SK-N-SH (cell line): Measurements from ENCODE around the gene ZMIZ1. TPM values are rescaled to one million over a fixed set of nuclear protein-coding genes. Genes with fewer than 3 reads are reported as not detected.

Source experiments
- CTCF ChIA-PET: fragments of 300-600, 350-600 bp; formaldehyde crosslinking; extraction: SDS; loops from one replicate; lab custom pipeline; 2021; lab: Yijun Ruan, JAX
- POLR2A ChIA-PET: fragments of 350-600 bp; sonication (Branson Sonifier 250); formaldehyde crosslinking; extraction: SDS; loops from one replicate; lab custom pipeline; 2020; ENCODE audit warnings: antibody characterized with exemption, inconsistent platforms; lab: Yijun Ruan, JAX
- DNase-seq: peaks from one replicate; pipeline ENCODE4 v3.0.0; 2012
- H2AFZ ChIP-seq: fragments of 200-600 bp; sonication (generic); 2 replicates; pipeline ENCODE4 v1.8.1; 2016; ENCODE audit warnings: antibody characterized with exemption, mild to moderate bottlenecking, low read depth
- H3F3A ChIP-seq: fragments of 200-600 bp; sonication (generic); replicated peaks from 2 replicates; pipeline ENCODE3; 2016; ENCODE audit warnings: antibody characterized with exemption, mild to moderate bottlenecking; ENCODE audit not compliant: insufficient read depth
- H3K27ac ChIP-seq, 2 experiments: fragments of 200-500 bp in 1 of 2; fragments of 200-600 bp in 1 of 2; sonication (Bioruptor generic) in 1 of 2; sonication (generic), shearing (Covaris generic) in 1 of 2; 2 replicates each; pipeline versions ENCODE4 v1.5.1 to v1.6.1; 2014 to 2016; ENCODE audit warnings: low read depth in 2 of 2, inconsistent platforms in 1 of 2, low read length in 1 of 2, mild to moderate bottlenecking in 1 of 2, mixed read lengths in 1 of 2
- H3K27me3 ChIP-seq: fragments of 200-600 bp; sonication (generic), shearing (Covaris generic); 2 replicates; pipeline ENCODE4 v1.6.1; 2016; ENCODE audit warnings: mixed run types; ENCODE audit not compliant: insufficient read depth
- H3K36me3 ChIP-seq, 2 experiments: fragments of 200-500 bp in 1 of 2; fragments of 200-600 bp in 1 of 2; sonication (Bioruptor generic) in 1 of 2; sonication (generic) in 1 of 2; replicated peaks in 1 of 2; 2 replicates each; pipeline versions ENCODE3 to v1.5.1; 2014 to 2016; ENCODE audit warnings: low read length in 1 of 2, mild to moderate bottlenecking in 1 of 2; ENCODE audit not compliant: insufficient read depth in 2 of 2, control insufficient read depth in 1 of 2
- H3K4me1 ChIP-seq, 2 experiments: fragments of 200-500 bp in 1 of 2; fragments of 200-600 bp in 1 of 2; sonication (Bioruptor generic) in 1 of 2; sonication (generic), shearing (Covaris generic) in 1 of 2; 2 replicates each; pipeline versions ENCODE4 v1.5.1 to v1.6.1; 2014 to 2016; ENCODE audit warnings: low read depth in 1 of 2, low read length in 1 of 2, mixed run types in 1 of 2; ENCODE audit not compliant: insufficient read depth in 2 of 2, control insufficient read depth in 1 of 2
- H3K4me2 ChIP-seq: fragments of 200-600 bp; sonication (generic), shearing (Covaris generic); 2 replicates; pipeline ENCODE4 v1.6.1; 2017; ENCODE audit warnings: mixed run types
- H3K4me3 ChIP-seq, 2 experiments: fragments of 200-500 bp in 1 of 2; fragments of 200-600 bp in 1 of 2; sonication (Bioruptor generic) in 1 of 2; sonication (generic), shearing (Covaris generic) in 1 of 2; 2 replicates each; pipeline versions ENCODE4 v1.5.1 to v1.8.1; 2014 to 2016; ENCODE audit warnings: low read depth in 2 of 2, inconsistent platforms in 1 of 2, low read length in 1 of 2, mild to moderate bottlenecking in 1 of 2, mixed read lengths in 1 of 2, moderate library complexity in 1 of 2
- H3K79me2 ChIP-seq: fragments of 200-600 bp; sonication (generic); 2 replicates; pipeline ENCODE4 v1.8.1; 2017; ENCODE audit warnings: mild to moderate bottlenecking; ENCODE audit not compliant: insufficient read depth
- H3K9ac ChIP-seq: fragments of 200-600 bp; sonication (generic); 2 replicates; pipeline ENCODE4 v1.6.1; 2017; ENCODE audit warnings: mixed run types
- H3K9me2 ChIP-seq: fragments of 200-600 bp; sonication (generic); 2 replicates; pipeline ENCODE4 v1.6.1; 2017; ENCODE audit warnings: mixed run types
- H3K9me3 ChIP-seq: fragments of 200-600 bp; sonication (generic); 2 replicates; pipeline ENCODE4 v1.6.1; 2017; ENCODE audit warnings: mixed run types, mild to moderate bottlenecking, moderate library complexity
- H4K20me1 ChIP-seq: fragments of 200-600 bp; sonication (generic); 2 replicates; pipeline ENCODE4 v1.6.1; 2017; ENCODE audit warnings: mild to moderate bottlenecking, mixed run types; ENCODE audit not compliant: insufficient read depth
- CHD2 ChIP-seq: fragments of 150-350 bp; IDR thresholded peaks from 2 replicates; pipeline ENCODE4 v1.6.1; 2018; ENCODE audit warnings: low read length; ENCODE audit not compliant: partially characterized antibody
- ELF1 ChIP-seq: IDR thresholded peaks from 2 replicates; pipeline ENCODE4 v1.4.0; 2012
- JUND ChIP-seq: IDR thresholded peaks from 2 replicates; pipeline ENCODE4 v1.4.0; 2012
- MEF2A ChIP-seq: IDR thresholded peaks from 2 replicates; pipeline ENCODE4 v1.4.0; 2012; ENCODE audit warnings: low read depth, borderline replicate concordance
- MXI1 ChIP-seq: IDR thresholded peaks from 2 replicates; pipeline ENCODE4 v1.6.1; 2012; ENCODE audit warnings: mild to moderate bottlenecking, low read depth, low read length, improper control_type of control experiment
- NRF1 ChIP-seq: IDR thresholded peaks from 2 replicates; pipeline ENCODE4 v1.6.1; 2012; ENCODE audit warnings: low read depth, mild to moderate bottlenecking, low read length
- POLR2AphosphoS5 ChIP-seq: IDR thresholded peaks from 2 replicates; pipeline ENCODE4 v1.6.1; 2012; ENCODE audit warnings: low read depth, low read length
- RAD21 ChIP-seq: IDR thresholded peaks from 2 replicates; pipeline ENCODE4 v1.6.1; 2012; ENCODE audit warnings: mild to moderate bottlenecking, low read length
- RCOR1 ChIP-seq: fragments of 150-350 bp; IDR thresholded peaks from 2 replicates; pipeline ENCODE4 v1.6.1; 2017; ENCODE audit warnings: antibody characterized with exemption, low read length
- RFX5 ChIP-seq: IDR thresholded peaks from 2 replicates; pipeline ENCODE4 v1.6.1; 2012; ENCODE audit warnings: mild to moderate bottlenecking, improper control_type of control experiment, low read length
- RXRA ChIP-seq: IDR thresholded peaks from 2 replicates; pipeline ENCODE4 v1.4.0; 2012; ENCODE audit warnings: low read depth, mild to moderate bottlenecking, borderline replicate concordance
- SIN3A ChIP-seq: IDR thresholded peaks from 2 replicates; pipeline ENCODE4 v1.6.1; 2012; ENCODE audit warnings: low read depth, mild to moderate bottlenecking, low read length, moderate library complexity, borderline replicate concordance
- TEAD4 ChIP-seq: IDR thresholded peaks from 2 replicates; pipeline ENCODE4 v1.4.0; 2012; ENCODE audit warnings: mild to moderate bottlenecking, borderline replicate concordance; ENCODE audit not compliant: insufficient read depth
- YY1 ChIP-seq: IDR thresholded peaks from 2 replicates; pipeline ENCODE4 v1.4.0; 2012; ENCODE audit warnings: low read depth, mild to moderate bottlenecking
- WGBS: methylation state at CpG from one replicate; pipeline ENCODE4 v1.1.6; 2017; ENCODE audit warnings: low lambda C conversion rate; 5-methylcytosine and 5-hydroxymethylcytosine counted together
- polyA plus RNA-seq, 3 experiments: library from polyadenylated mRNA; depleted of rRNA; stranded (reverse); fragments of >200 nt; gene quantifications; 2 replicates each; pipeline ENCODE4 v1.2.3, GENCODE V29; 2012
- TF ChIP-seq, protein P1 (sequence below): IDR thresholded peaks from 2 replicates; pipeline ENCODE4 v1.4.0; 2012; ENCODE audit warnings: low read depth, borderline replicate concordance
- TF ChIP-seq, protein P2 (sequence below): fragments of 200-600 bp; sonication (generic); IDR thresholded peaks from 2 replicates; pipeline ENCODE4 v1.6.1; 2017; ENCODE audit warnings: antibody characterized with exemption, mild to moderate bottlenecking, moderate library complexity
- TF ChIP-seq, protein P3 (sequence below): IDR thresholded peaks from 2 replicates; pipeline ENCODE4; 2012
- TF ChIP-seq, protein P4 (sequence below): IDR thresholded peaks from 2 replicates; pipeline ENCODE4 v1.6.1; 2012; ENCODE audit warnings: mild to moderate bottlenecking, low read depth, low read length, moderate library complexity

ZMIZ1 gene
- polyA plus RNA-seq, 1 of the 3 experiments (the other 2 are of a cell fraction), result 23.5 TPM

GRCh38 chr10:79287973-79288723 is 219.4 kb downstream of the ZMIZ1 start:
- H2AFZ ChIP-seq, result no peak overlapping the region
- H3K36me3 ChIP-seq, result peaks cover 31 to 52% of the 10 kb centered on the region in 2 experiments
- no peak for DNase-seq
- H3F3A ChIP-seq, result peaks cover under 1% of the 10 kb centered on the region
- H3K9me2 ChIP-seq, result no peaks in the 10 kb centered on the region
- no peak overlapping the region for H3K4me2 ChIP-seq
- H3K4me3 ChIP-seq, result no peak overlapping the region
- peaks cover 50% of the 10 kb centered on the region for H4K20me1 ChIP-seq
- peaks cover 6 to 46% of the 10 kb centered on the region in 2 experiments for H3K4me1 ChIP-seq
- no peaks in the 10 kb centered on the region for H3K9me3 ChIP-seq
- CTCF ChIA-PET, result interaction anchor here (0.7 to 1.6 kb wide), 5 partner anchors 8 to 985 kb away, joined by 3 to 5 read pairs (median 3); no protein-coding TSS in a partner anchor
- WGBS, result 84% methylated on average over 10 of the region's 15 CpGs
- TF ChIP-seq, protein P1, sequence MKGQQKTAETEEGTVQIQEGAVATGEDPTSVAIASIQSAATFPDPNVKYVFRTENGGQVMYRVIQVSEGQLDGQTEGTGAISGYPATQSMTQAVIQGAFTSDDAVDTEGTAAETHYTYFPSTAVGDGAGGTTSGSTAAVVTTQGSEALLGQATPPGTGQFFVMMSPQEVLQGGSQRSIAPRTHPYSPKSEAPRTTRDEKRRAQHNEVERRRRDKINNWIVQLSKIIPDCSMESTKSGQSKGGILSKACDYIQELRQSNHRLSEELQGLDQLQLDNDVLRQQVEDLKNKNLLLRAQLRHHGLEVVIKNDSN, result no peak
- TF ChIP-seq RXRA (no peak), YY1 (no peak), ELF1 (no peak), MXI1 (no peak), NRF1 (no peak), RCOR1 (no peak), RFX5 (no peak)
- TF ChIP-seq, protein P2, sequence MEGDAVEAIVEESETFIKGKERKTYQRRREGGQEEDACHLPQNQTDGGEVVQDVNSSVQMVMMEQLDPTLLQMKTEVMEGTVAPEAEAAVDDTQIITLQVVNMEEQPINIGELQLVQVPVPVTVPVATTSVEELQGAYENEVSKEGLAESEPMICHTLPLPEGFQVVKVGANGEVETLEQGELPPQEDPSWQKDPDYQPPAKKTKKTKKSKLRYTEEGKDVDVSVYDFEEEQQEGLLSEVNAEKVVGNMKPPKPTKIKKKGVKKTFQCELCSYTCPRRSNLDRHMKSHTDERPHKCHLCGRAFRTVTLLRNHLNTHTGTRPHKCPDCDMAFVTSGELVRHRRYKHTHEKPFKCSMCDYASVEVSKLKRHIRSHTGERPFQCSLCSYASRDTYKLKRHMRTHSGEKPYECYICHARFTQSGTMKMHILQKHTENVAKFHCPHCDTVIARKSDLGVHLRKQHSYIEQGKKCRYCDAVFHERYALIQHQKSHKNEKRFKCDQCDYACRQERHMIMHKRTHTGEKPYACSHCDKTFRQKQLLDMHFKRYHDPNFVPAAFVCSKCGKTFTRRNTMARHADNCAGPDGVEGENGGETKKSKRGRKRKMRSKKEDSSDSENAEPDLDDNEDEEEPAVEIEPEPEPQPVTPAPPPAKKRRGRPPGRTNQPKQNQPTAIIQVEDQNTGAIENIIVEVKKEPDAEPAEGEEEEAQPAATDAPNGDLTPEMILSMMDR, result no peak
- TF ChIP-seq, protein P3, sequence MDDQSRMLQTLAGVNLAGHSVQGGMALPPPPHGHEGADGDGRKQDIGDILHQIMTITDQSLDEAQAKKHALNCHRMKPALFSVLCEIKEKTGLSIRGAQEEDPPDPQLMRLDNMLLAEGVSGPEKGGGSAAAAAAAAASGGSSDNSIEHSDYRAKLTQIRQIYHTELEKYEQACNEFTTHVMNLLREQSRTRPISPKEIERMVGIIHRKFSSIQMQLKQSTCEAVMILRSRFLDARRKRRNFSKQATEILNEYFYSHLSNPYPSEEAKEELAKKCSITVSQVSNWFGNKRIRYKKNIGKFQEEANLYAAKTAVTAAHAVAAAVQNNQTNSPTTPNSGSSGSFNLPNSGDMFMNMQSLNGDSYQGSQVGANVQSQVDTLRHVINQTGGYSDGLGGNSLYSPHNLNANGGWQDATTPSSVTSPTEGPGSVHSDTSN, result no peak
- H3K27ac ChIP-seq, result peak overlapping the region in 1 of 2 experiments; percentile 86; a peak in 1 of 4 replicates
- no peak overlapping the region for H3K9ac ChIP-seq
- H3K79me2 ChIP-seq, result peaks cover 35% of the 10 kb centered on the region; the same call in 1 of the 2 replicates
- POLR2A ChIA-PET, result interaction anchor here (2.4 kb wide), 1 partner anchor 67 kb away, joined by 5 read pairs; no protein-coding TSS in a partner anchor
- no peaks in the 10 kb centered on the region for H3K27me3 ChIP-seq

GRCh38 chr10:79289801-79290200 is 221.0 kb downstream of the ZMIZ1 start:
- no peaks in the 10 kb centered on the region for H3K27me3 ChIP-seq
- H3K4me1 ChIP-seq, result peaks cover 12 to 39% of the 10 kb centered on the region in 2 experiments; a peak in 3 of 4 replicates
- no peak overlapping the region for H3K4me3 ChIP-seq
- H3F3A ChIP-seq, result peaks cover 11% of the 10 kb centered on the region
- peaks cover 27% of the 10 kb centered on the region; the same call in 1 of the 2 replicates for H3K79me2 ChIP-seq
- no peak for DNase-seq
- H4K20me1 ChIP-seq, result peaks cover 46% of the 10 kb centered on the region
- ChIA-PET POLR2A (interaction anchor here (2.0 kb wide), 1 partner anchor 10 kb away, joined by 6 read pairs; no protein-coding TSS in a partner anchor), CTCF (interaction anchor here (1.0 to 1.5 kb wide), 3 partner anchors 12 to 48 kb away, joined by 3 to 5 read pairs (median 3); no protein-coding TSS in a partner anchor)
- no peak overlapping the region for H3K4me2 ChIP-seq
- no peak overlapping the region for H2AFZ ChIP-seq
- no peak overlapping the region; a peak in 1 of 4 replicates for H3K27ac ChIP-seq
- no peak overlapping the region for H3K9ac ChIP-seq
- no peak for TF ChIP-seq MEF2A
- no peak for TF ChIP-seq SIN3A
- TF ChIP-seq RFX5, result no peak
- no peak for TF ChIP-seq RCOR1
- TF ChIP-seq CHD2, result no peak
- TF ChIP-seq, protein P1, result no peak
- TF ChIP-seq JUND, result no peak
- TF ChIP-seq, protein P4, sequence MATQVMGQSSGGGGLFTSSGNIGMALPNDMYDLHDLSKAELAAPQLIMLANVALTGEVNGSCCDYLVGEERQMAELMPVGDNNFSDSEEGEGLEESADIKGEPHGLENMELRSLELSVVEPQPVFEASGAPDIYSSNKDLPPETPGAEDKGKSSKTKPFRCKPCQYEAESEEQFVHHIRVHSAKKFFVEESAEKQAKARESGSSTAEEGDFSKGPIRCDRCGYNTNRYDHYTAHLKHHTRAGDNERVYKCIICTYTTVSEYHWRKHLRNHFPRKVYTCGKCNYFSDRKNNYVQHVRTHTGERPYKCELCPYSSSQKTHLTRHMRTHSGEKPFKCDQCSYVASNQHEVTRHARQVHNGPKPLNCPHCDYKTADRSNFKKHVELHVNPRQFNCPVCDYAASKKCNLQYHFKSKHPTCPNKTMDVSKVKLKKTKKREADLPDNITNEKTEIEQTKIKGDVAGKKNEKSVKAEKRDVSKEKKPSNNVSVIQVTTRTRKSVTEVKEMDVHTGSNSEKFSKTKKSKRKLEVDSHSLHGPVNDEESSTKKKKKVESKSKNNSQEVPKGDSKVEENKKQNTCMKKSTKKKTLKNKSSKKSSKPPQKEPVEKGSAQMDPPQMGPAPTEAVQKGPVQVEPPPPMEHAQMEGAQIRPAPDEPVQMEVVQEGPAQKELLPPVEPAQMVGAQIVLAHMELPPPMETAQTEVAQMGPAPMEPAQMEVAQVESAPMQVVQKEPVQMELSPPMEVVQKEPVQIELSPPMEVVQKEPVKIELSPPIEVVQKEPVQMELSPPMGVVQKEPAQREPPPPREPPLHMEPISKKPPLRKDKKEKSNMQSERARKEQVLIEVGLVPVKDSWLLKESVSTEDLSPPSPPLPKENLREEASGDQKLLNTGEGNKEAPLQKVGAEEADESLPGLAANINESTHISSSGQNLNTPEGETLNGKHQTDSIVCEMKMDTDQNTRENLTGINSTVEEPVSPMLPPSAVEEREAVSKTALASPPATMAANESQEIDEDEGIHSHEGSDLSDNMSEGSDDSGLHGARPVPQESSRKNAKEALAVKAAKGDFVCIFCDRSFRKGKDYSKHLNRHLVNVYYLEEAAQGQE, result no peak
- TF ChIP-seq RAD21, result no peak
- TF ChIP-seq POLR2AphosphoS5, result no peak
- TF ChIP-seq TEAD4, result no peak
- 87% methylated on average over 5 of the region's 6 CpGs for WGBS
- H3K9me2 ChIP-seq, result no peaks in the 10 kb centered on the region
- H3K36me3 ChIP-seq, result peaks cover 22 to 60% of the 10 kb centered on the region in 2 experiments
- no peaks in the 10 kb centered on the region for H3K9me3 ChIP-seq
